HepG2 (cell line): ENCODE results near the gene CYSRT1. TPM values are rescaled to one million over a fixed set of nuclear protein-coding genes. Genes with fewer than 3 reads are reported as not detected.

ENCODE experiments used
- AGO2 ChIP-seq: fragments of 200-400 bp; formaldehyde crosslinking; optimal IDR thresholded peaks from 2 replicates; pipeline ENCODE3; 2017; ENCODE audit warnings: mild to moderate bottlenecking, low read depth, low read length, moderate library complexity
- EEA1 ChIP-seq: sonication (generic); formaldehyde crosslinking; IDR thresholded peaks from 2 replicates; pipeline ENCODE4 v1.5.1; 2020; ENCODE audit warnings: mild to moderate bottlenecking, missing genetic modification reagents, borderline replicate concordance
- HNRNPLL ChIP-seq: fragments of 200-400 bp; formaldehyde crosslinking; IDR thresholded peaks from 2 replicates; pipeline ENCODE4 v1.6.1; 2017; ENCODE audit warnings: mild to moderate bottlenecking, low read depth, low read length; ENCODE audit not compliant: poor library complexity, severe bottlenecking
- POLR2G ChIP-seq: fragments of 200-400 bp; formaldehyde crosslinking; IDR thresholded peaks from 2 replicates; pipeline ENCODE4 v1.6.1; 2018; ENCODE audit warnings: mild to moderate bottlenecking, low read depth, low read length, moderate library complexity
- SRY ChIP-seq: sonication (generic); formaldehyde crosslinking; IDR thresholded peaks from 2 replicates; pipeline ENCODE4 v1.8.0; 2022; ENCODE audit warnings: mild to moderate bottlenecking, missing genetic modification reagents
- ZBTB38 ChIP-seq: sonication (generic); formaldehyde crosslinking; IDR thresholded peaks from 2 replicates; pipeline ENCODE4 v1.5.1; 2020; ENCODE audit warnings: mild to moderate bottlenecking, missing genetic modification reagents
- ZBTB8A ChIP-seq: sonication (generic); formaldehyde crosslinking; IDR thresholded peaks from 2 replicates; pipeline ENCODE4 v1.4.0; 2020; ENCODE audit warnings: mild to moderate bottlenecking, low read depth, missing genetic modification reagents, borderline replicate concordance
- ZFX ChIP-seq: sonication (generic); formaldehyde crosslinking; IDR thresholded peaks from 2 replicates; pipeline ENCODE4 v1.4.0; 2020; ENCODE audit warnings: mild to moderate bottlenecking, low read depth, missing genetic modification reagents, moderate library complexity
- ZMYM3 ChIP-seq: sonication (generic); formaldehyde crosslinking; IDR thresholded peaks from 2 replicates; pipeline ENCODE4 v1.5.1; 2020; ENCODE audit warnings: mild to moderate bottlenecking, missing genetic modification reagents
- ZNF274 ChIP-seq: sonication (generic); formaldehyde crosslinking; IDR thresholded peaks from 2 replicates; pipeline ENCODE4 v1.5.1; 2020; ENCODE audit warnings: mild to moderate bottlenecking, missing genetic modification reagents
- polyA plus RNA-seq, 8 experiments: library from polyadenylated mRNA; depleted of rRNA in 3 of 8; stranded (reverse) in 7 of 8; unstranded in 1 of 8; fragments of >200 nt; fragmentation: Illumina TruSeq in 4 of 8; extraction: Trizol in 4 of 8; gene quantifications; 2 replicates each; pipeline versions ENCODE4 v1.2.1 to v1.2.3, GENCODE V29; 2011 to 2016; ENCODE audit warnings: low read depth in 4 of 8, missing spikeins in 1 of 8, mixed read lengths in 1 of 8; ENCODE audit not compliant: insufficient read depth in 1 of 8
- total RNA-seq, 5 experiments: library from RNA; depleted of rRNA; stranded (reverse); fragments of >200 nt; fragmentation: Illumina TruSeq; extraction: Trizol; gene quantifications; 2 replicates each; pipeline ENCODE4 v1.2.3, GENCODE V29; 2016; ENCODE audit warnings: low read depth in 1 of 5
- TF ChIP-seq, protein P1 (sequence below), 2 experiments: sonication (generic) in 1 of 2; formaldehyde crosslinking in 1 of 2; IDR thresholded peaks; 2 replicates each; pipeline versions ENCODE4 v1.4.0 to v1.6.1; 2016 to 2020; ENCODE audit warnings: borderline replicate concordance in 1 of 2, low read depth in 1 of 2, mild to moderate bottlenecking in 1 of 2, missing genetic modification reagents in 1 of 2
- TF ChIP-seq, protein P2 (sequence below): sonication (generic); formaldehyde crosslinking; IDR thresholded peaks from 2 replicates; pipeline ENCODE4 v1.4.0; 2020; ENCODE audit warnings: missing genetic modification reagents

CYSRT1 gene
- total and polyA plus RNA-seq, 2 of the 13 experiments (the other 11 are each of a cell fraction or from before 2014, with no cell fraction given): 1.5 to 2.1 TPM

DNA sequence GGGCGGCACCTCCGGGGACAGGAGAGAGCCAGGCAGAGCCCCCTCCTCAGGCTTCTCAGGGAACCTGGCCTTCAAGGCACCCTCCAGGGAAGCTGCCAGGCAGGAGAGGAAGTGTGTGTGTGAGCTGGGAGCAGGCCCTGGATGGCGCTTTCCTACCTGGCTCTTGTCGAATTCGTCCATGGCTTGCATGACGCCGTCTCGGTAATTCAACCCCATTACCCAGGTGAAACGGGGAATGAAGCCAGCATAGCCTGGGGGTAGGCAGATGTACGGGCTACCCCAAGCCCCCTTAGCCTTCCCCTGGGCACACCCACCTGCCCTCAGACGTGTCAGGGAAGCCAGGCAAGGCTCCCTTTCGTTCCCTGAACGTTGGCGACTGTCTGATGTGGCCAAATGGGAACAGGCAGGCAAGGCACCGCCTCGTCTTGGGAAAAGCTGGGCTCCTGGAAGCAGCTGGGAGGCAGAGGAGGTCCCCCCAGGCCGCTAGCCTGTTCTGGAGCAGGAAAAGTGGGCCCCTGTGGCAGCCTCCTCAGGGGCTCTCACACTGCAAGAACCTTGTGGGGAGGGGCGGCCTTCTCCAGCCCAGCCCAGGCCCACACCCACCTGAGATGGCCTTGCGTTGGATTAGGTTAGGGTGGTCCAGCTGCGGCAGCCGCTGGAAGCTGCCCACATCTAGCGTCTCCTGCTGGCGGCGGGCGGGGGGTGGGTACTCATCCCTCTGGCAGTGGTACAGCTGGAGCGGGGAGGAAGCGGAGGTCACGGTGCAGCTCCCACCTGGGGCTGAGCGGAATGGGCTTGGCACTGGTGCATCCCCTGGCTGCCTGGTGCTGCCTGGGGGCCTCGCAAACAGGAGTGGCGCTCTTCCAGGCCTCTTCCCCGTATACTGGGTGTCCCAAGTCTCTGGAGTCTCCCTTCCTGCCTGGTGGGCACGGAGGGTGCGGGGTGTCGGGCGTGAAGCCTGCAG is 19.8 kb downstream of the CYSRT1 start (continued):
- TF ChIP-seq SRY (CRISPR knock-in tag): 0 out of 2 replicates have a peak, but pooled peaks have one; percentile 19
- TF ChIP-seq POLR2G: peak; percentile 29
- TF ChIP-seq AGO2: peak; percentile 70
- TF ChIP-seq EEA1 (CRISPR knock-in tag): no peak
- TF ChIP-seq HNRNPLL: peak; percentile 4
- no peak for TF ChIP-seq ZNF274 (CRISPR knock-in tag)
- TF ChIP-seq, protein P1, sequence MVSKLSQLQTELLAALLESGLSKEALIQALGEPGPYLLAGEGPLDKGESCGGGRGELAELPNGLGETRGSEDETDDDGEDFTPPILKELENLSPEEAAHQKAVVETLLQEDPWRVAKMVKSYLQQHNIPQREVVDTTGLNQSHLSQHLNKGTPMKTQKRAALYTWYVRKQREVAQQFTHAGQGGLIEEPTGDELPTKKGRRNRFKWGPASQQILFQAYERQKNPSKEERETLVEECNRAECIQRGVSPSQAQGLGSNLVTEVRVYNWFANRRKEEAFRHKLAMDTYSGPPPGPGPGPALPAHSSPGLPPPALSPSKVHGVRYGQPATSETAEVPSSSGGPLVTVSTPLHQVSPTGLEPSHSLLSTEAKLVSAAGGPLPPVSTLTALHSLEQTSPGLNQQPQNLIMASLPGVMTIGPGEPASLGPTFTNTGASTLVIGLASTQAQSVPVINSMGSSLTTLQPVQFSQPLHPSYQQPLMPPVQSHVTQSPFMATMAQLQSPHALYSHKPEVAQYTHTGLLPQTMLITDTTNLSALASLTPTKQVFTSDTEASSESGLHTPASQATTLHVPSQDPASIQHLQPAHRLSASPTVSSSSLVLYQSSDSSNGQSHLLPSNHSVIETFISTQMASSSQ (IDR thresholded peaks at IDR 0.05; ENCODE audit: low read depth): no peak
- TF ChIP-seq, protein P1 (CRISPR knock-in tag; IDR thresholded peaks at IDR 0.05; ENCODE audit: borderline replicate concordance): peak; percentile 17; the same call in 1 of the 2 replicates
- TF ChIP-seq ZBTB8A (CRISPR knock-in tag): no peak
- TF ChIP-seq ZMYM3 (CRISPR knock-in tag): no peak
- peak; percentile 15; the same call in 1 of the 2 replicates for TF ChIP-seq ZBTB38 (CRISPR knock-in tag)
- TF ChIP-seq ZFX (CRISPR knock-in tag): peak; percentile 25; the same call in 1 of the 2 replicates
- TF ChIP-seq, protein P2, sequence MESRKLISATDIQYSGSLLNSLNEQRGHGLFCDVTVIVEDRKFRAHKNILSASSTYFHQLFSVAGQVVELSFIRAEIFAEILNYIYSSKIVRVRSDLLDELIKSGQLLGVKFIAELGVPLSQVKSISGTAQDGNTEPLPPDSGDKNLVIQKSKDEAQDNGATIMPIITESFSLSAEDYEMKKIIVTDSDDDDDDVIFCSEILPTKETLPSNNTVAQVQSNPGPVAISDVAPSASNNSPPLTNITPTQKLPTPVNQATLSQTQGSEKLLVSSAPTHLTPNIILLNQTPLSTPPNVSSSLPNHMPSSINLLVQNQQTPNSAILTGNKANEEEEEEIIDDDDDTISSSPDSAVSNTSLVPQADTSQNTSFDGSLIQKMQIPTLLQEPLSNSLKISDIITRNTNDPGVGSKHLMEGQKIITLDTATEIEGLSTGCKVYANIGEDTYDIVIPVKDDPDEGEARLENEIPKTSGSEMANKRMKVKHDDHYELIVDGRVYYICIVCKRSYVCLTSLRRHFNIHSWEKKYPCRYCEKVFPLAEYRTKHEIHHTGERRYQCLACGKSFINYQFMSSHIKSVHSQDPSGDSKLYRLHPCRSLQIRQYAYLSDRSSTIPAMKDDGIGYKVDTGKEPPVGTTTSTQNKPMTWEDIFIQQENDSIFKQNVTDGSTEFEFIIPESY (CRISPR knock-in tag): peak; percentile 98
